Measurements from ENCODE around the gene MSRB3. TPM values are rescaled to one million over a fixed set of nuclear protein-coding genes. Genes with fewer than 3 reads are reported as not detected.

The MSRB3 gene
- total RNA-seq, 4 donors from 2014 or later, result 2.7 to 54.6 (median 11.1) TPM

DNA sequence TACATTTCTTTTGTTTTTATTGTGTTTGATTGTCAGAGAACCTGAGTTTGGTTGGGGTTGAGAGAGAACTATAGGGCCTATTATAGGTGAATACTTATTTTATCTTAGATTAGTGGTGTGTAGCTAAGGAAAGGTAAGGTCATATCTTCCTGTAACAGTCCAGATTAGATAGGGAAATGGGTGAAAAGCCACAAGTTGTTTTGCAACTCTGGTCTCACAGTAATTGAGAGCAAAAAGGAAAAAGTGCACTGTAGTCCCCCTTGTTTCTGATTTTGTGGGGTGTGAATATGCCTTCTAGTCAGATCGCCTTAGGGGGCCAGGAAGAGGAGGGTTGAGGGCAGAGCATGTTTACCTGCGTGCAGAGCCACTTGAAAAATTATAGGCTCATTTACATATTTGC lies 8.9 kb downstream of the MSRB3 start:
- Histone ChIP-seq H3K36me3 (no peaks in the 10 kb centered on the region), H3K4me3 (no peak overlapping the region), H3K9me3 (no peaks in the 10 kb centered on the region), H3K27ac (no peak overlapping the region), H3K27me3 (no peaks in the 10 kb centered on the region), H3K4me1 (peaks cover 0 to 4% (median 0%) of the 10 kb centered on the region in 3 donors)
- TF ChIP-seq POLR2A (IDR thresholded peaks at IDR 0.05), result no peak
- TF ChIP-seq, protein P1, sequence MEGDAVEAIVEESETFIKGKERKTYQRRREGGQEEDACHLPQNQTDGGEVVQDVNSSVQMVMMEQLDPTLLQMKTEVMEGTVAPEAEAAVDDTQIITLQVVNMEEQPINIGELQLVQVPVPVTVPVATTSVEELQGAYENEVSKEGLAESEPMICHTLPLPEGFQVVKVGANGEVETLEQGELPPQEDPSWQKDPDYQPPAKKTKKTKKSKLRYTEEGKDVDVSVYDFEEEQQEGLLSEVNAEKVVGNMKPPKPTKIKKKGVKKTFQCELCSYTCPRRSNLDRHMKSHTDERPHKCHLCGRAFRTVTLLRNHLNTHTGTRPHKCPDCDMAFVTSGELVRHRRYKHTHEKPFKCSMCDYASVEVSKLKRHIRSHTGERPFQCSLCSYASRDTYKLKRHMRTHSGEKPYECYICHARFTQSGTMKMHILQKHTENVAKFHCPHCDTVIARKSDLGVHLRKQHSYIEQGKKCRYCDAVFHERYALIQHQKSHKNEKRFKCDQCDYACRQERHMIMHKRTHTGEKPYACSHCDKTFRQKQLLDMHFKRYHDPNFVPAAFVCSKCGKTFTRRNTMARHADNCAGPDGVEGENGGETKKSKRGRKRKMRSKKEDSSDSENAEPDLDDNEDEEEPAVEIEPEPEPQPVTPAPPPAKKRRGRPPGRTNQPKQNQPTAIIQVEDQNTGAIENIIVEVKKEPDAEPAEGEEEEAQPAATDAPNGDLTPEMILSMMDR (IDR thresholded peaks at IDR 0.05), result no peak
- intact Hi-C loops (cut with DNase I), result no loop called here
- no peak for DNase-seq
- WGBS, 2 donors, result 69 to 72% methylated on average over 2 of the region's 2 CpGs

DNA sequence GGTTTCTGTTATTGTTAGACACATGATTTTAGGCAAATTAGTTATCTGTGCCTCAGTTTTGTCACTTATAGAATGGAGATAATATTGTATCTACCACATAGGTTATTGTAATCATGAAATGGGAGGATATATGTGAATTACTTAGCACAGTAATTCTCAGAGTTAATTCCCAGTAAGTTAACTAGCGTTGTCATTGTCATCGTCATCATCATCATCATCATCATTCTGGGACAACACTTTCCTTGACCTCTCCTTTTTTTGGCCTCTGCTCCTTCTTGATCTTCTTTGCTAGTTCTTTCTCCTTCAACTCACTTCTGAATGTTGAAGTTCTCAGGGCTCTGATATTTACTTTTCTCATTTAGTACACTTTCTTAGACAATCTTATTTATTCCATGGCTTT lies 13.8 kb downstream of the MSRB3 start:
- H3K4me1 ChIP-seq, result no peaks in the 10 kb centered on the region
- no peak overlapping the region for H3K27ac ChIP-seq
- H3K9me3 ChIP-seq, result no peaks in the 10 kb centered on the region
- 88 to 94% methylated on average over 2 of the region's 2 CpGs for WGBS, 2 donors
- TF ChIP-seq, protein P1 (IDR thresholded peaks at IDR 0.05), result no peak
- TF ChIP-seq POLR2A (IDR thresholded peaks at IDR 0.05), result no peak
- no peaks in the 10 kb centered on the region for H3K36me3 ChIP-seq
- no peak for DNase-seq
- no peaks in the 10 kb centered on the region for H3K27me3 ChIP-seq
- H3K4me3 ChIP-seq, result no peak overlapping the region
- intact Hi-C loops (cut with DNase I), result no loop called here

DNA sequence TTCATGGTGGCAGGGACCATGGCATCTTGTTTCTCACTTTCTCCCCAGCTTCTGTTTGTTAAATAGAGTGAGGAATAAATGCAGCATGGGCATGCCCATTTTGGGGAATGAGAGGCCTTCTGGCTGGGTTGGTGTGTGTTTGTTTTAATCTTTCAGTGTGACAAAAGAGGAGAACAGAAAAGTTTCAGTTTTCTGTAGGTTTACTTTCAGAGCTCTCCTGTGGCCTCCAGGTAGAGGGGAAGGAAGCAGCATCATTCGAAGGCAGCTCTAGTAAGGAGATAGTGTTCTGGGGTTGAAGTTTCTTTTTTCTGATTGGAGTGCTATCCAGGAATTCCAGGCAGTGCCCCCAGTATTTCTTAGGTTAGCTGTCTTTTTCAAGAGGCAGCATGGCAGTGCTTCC lies 15.3 kb downstream of the MSRB3 start:
- Histone ChIP-seq H3K4me3 (no peak overlapping the region), H3K4me1 (no peaks in the 10 kb centered on the region), H3K9me3 (no peaks in the 10 kb centered on the region), H3K27ac (no peak overlapping the region), H3K36me3 (no peaks in the 10 kb centered on the region), H3K27me3 (no peaks in the 10 kb centered on the region)
- no peak for TF ChIP-seq POLR2A (IDR thresholded peaks at IDR 0.05)
- TF ChIP-seq, protein P1 (IDR thresholded peaks at IDR 0.05), result no peak
- DNase-seq, result no peak
- intact Hi-C loops (cut with DNase I), result no loop called here
- 100% methylated on average over 1 of the region's 1 CpG for WGBS, 2 donors

DNA sequence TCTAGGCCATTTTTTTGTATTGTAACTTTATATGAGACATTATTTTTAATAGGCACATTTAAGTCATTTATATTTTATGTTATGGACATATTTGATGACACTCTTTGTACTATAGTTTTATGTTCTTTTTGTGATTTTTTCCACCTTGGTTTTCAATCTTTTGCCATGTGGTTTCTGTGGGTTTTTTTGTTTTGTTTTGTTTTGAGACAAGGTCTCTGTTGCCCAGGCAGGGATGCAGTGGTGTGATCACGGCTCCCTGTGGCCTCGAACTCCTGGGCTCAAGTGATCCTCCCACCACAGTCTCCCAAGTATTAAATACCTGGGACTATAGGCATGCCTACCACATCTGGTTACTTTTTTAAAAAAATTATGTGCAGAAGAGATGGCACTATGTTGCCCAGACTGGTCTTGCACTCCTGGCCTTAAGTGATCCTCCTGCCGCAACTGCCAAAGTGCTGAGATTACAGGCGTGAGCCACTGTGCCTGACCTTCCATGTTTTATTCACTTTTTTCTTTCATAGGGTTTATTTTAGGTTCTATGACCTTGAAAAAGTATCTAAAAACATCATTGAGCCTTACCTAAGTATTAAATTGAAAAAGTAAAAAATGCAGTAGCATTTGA lies 16.3 kb downstream of the MSRB3 start:
- no peaks in the 10 kb centered on the region for H3K4me1 ChIP-seq
- no peaks in the 10 kb centered on the region for H3K9me3 ChIP-seq
- intact Hi-C loops (cut with DNase I), result no loop called here
- WGBS, 2 donors, result 77 to 83% methylated on average over 4 of the region's 4 CpGs
- H3K4me3 ChIP-seq, result no peak overlapping the region
- no peak for TF ChIP-seq POLR2A (IDR thresholded peaks at IDR 0.05)
- TF ChIP-seq, protein P1 (IDR thresholded peaks at IDR 0.05), result no peak
- H3K27me3 ChIP-seq, result no peaks in the 10 kb centered on the region
- DNase-seq, result no peak
- H3K27ac ChIP-seq, result no peak overlapping the region
- no peaks in the 10 kb centered on the region for H3K36me3 ChIP-seq

DNA sequence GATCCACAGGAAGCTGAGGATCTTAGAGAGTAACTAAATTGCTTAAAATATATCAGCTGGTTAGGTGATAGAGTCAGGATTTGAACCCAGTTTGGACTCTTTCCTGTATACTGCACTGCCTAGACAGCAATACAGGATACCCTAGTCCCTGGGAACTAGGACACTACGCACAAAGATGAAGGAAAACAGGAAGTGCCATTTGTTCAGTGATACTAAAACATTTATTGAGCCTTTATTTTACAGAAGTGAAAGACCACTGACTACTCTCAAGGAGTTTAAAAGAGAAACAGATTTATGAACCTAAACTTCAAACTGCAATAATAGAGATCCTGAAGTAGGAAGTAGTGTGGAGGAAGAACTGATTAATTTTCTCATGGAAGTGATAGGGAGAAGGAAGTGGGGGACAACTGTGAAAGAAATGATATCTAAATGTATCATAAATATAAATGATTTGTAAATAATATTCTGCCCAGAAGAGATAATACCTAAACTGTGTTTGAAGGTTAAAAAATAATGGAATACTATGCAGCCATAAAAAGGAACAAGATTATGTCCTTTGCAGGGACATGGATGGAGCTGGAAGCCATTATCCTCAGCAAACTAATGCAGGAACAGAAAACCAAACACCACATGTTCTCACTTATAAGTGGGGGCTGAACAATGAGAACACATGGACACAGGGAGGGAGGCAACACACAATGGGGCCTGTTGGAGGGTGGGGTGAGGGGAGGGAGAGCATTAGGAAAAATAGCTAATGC lies 18.2 kb downstream of the MSRB3 start:
- no peak overlapping the region for H3K4me3 ChIP-seq
- intact Hi-C loops (cut with DNase I), result no loop called here
- DNase-seq, result no peak
- H3K4me1 ChIP-seq, result no peaks in the 10 kb centered on the region
- H3K9me3 ChIP-seq, result no peaks in the 10 kb centered on the region
- no peaks in the 10 kb centered on the region for H3K27me3 ChIP-seq
- WGBS, 2 donors, result 64 to 91% methylated on average over 1 of the region's 1 CpG
- TF ChIP-seq, protein P1 (IDR thresholded peaks at IDR 0.05), result no peak
- no peak for TF ChIP-seq POLR2A (IDR thresholded peaks at IDR 0.05)
- H3K27ac ChIP-seq, result no peak overlapping the region
- H3K36me3 ChIP-seq, result no peaks in the 10 kb centered on the region

All from esophagus squamous epithelium (tissue), 5 donors.